Body of pancreas (tissue), 4 donors: Measurements from ENCODE around the gene FRMPD2. TPM values are rescaled to one million over a fixed set of nuclear protein-coding genes. Genes with fewer than 3 reads are reported as not detected.

Experiments
- ATAC-seq: fragments of 150-250 bp; one replicate; pipeline ENCODE4 v1.9.1; 2016
- DNase-seq, 4 donors: peaks; one replicate each; pipeline ENCODE4 v3.0.0-alpha.2; 2019
- H3K27ac ChIP-seq, 4 donors: fragments of 200-600 bp; sonication (generic); 1 replicate in 3 of 4; 2 replicates in 1 of 4; pipeline versions ENCODE4 v1.5.1 to v1.6.1; 2016 to 2019; ENCODE audit warnings: mild to moderate bottlenecking in 1 of 4, mixed read lengths in 1 of 4, moderate library complexity in 1 of 4
- H3K27me3 ChIP-seq, 2 donors: fragments of 200-600 bp; sonication (generic); one replicate each; pipeline ENCODE4 v1.6.0; 2016; ENCODE audit warnings: mild to moderate bottlenecking in 1 of 2
- H3K36me3 ChIP-seq, 2 donors: fragments of 200-600 bp; sonication (generic); replicated peaks in 1 of 2; 2 replicates each; pipeline ENCODE4 v1.5.1; 2016; ENCODE audit warnings: low read depth in 2 of 2; ENCODE audit not compliant: insufficient read depth in 1 of 2
- H3K4me1 ChIP-seq: fragments of 200-600 bp; sonication (generic); one replicate; pipeline ENCODE4 v1.6.0; 2016
- H3K4me3 ChIP-seq, 2 donors: fragments of 200-600 bp; sonication (generic); 1 replicate in 1 of 2; 2 replicates in 1 of 2; pipeline ENCODE4 v1.5.1; 2016 to 2019
- H3K9me3 ChIP-seq, 3 donors: fragments of 200-600 bp; sonication (generic); 1 replicate in 2 of 3; 2 replicates in 1 of 3; pipeline ENCODE4 v1.5.1; 2016
- POLR2A ChIP-seq, 3 donors: fragments of 450-650 bp; IDR thresholded peaks; one replicate each; pipeline ENCODE4 v1.6.1; 2016; ENCODE audit warnings: antibody characterized with exemption in 3 of 3, mild to moderate bottlenecking in 2 of 3
- WGBS, 2 donors: methylation state at CpG; one replicate each; pipeline ENCODE4 v1.1.5; 2017; 5-methylcytosine and 5-hydroxymethylcytosine counted together
- intact Hi-C: fragments of 100-400 bp; cut with DNase I; formaldehyde crosslinking; loops from one replicate; pipeline ENCODE4 v1.15.1; 2023
- total RNA-seq, 2 donors: library from RNA; depleted of rRNA; stranded (reverse); fragments of >200 nt; gene quantifications; one replicate each; pipeline ENCODE4 v1.1.0, GENCODE V29; 2016
- TF ChIP-seq, protein P1 (sequence below), 7 experiments: fragments of 450-650 bp in 4 of 7; fragments of 200-600 bp in 3 of 7; sonication (generic) in 3 of 7; IDR thresholded peaks; one replicate each; pipeline ENCODE4 v1.5.1; 2016 to 2019; ENCODE audit warnings: antibody characterized with exemption in 7 of 7

The FRMPD2 gene
- total RNA-seq, 2 donors from 2014 or later: not detected

DNA sequence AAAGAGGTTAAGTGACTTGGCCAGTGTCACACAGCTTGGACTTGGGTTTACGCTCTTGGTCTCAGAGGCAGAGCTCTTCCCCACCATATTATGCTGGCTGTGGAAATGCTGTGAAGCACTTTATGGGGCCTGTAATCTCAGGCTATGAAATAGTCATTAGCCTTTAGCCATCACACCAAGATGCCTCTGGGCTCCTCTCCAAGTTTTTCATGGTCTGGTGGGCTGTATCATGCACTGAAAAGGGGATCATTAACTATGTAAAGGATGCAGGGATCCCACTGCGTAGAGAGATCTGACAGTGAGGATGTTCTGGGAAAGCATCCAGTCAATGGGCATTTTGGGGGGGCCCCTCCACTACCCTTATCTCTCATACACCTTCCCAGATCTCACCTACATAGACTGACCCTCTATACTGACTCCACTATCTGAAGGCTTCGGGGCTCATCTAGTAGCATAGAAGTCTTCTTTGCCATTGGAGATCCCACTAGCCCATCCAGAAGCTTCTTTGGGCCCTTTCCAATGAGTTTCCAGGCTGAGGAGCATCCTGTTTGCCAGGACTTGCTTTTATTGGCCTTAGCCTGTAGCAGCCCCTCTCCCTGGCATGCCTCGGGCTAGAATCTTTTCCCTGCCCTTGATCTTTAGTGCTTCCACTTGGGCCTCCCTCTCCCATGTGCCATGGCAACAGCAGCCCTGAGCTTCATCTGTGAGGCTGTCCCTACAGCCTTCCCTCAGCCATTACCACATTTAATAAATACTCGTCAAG, 19.6 kb downstream of the FRMPD2 start:
- DNase-seq (no peak), ATAC-seq (no peak)
- 78 to 83% methylated on average over 5 of the region's 5 CpGs for WGBS, 2 donors
- H3K9me3 ChIP-seq: no peaks in the 10 kb centered on the region
- TF ChIP-seq POLR2A (IDR thresholded peaks at IDR 0.05): no peak
- TF ChIP-seq, protein P1, sequence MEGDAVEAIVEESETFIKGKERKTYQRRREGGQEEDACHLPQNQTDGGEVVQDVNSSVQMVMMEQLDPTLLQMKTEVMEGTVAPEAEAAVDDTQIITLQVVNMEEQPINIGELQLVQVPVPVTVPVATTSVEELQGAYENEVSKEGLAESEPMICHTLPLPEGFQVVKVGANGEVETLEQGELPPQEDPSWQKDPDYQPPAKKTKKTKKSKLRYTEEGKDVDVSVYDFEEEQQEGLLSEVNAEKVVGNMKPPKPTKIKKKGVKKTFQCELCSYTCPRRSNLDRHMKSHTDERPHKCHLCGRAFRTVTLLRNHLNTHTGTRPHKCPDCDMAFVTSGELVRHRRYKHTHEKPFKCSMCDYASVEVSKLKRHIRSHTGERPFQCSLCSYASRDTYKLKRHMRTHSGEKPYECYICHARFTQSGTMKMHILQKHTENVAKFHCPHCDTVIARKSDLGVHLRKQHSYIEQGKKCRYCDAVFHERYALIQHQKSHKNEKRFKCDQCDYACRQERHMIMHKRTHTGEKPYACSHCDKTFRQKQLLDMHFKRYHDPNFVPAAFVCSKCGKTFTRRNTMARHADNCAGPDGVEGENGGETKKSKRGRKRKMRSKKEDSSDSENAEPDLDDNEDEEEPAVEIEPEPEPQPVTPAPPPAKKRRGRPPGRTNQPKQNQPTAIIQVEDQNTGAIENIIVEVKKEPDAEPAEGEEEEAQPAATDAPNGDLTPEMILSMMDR (IDR thresholded peaks at IDR 0.05): no peak
- peaks cover 15% of the 10 kb centered on the region for H3K4me1 ChIP-seq
- no peak overlapping the region for H3K27ac ChIP-seq
- no peaks in the 10 kb centered on the region for H3K27me3 ChIP-seq
- intact Hi-C loops: no loop called here
- H3K36me3 ChIP-seq: no peaks in the 10 kb centered on the region
- H3K4me3 ChIP-seq: no peak overlapping the region

DNA sequence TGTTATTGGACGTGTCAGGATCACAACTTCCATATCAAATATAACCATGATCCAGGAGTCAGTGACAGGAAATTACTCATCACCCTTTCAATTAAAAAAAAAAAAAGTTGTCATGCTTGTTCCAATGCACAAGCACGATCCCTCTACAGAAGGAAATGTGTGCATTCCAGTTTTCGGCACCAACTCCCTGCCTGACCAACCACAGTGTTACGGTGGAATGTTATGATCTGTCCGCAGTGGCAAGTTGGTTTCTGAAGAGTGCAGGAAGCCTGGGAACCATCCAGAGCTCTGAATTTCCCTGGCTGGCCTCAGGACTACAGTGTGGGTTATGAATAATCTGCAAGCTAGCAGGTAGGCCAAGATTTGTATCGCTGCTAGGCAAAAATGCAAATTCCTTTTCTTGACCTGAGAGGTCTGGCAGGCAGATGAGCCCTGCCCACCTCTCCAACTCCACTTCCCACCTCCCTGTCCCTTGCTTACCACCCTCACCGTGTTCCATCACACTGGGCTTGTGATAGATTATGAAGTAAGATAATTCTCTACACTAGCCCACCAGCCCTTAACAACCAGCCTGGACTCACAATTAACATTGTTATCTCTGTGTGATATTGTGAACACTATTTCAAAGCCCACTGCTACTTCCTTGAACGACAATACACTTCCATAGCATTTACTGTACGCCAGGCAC, 20.4 kb downstream of the FRMPD2 start:
- DNase-seq (no peak), ATAC-seq (no peak)
- WGBS, 2 donors: 79 to 83% methylated on average over 9 of the region's 9 CpGs
- no peaks in the 10 kb centered on the region for H3K9me3 ChIP-seq
- no peaks in the 10 kb centered on the region for H3K27me3 ChIP-seq
- peaks cover 15% of the 10 kb centered on the region for H3K4me1 ChIP-seq
- H3K4me3 ChIP-seq: no peak overlapping the region
- intact Hi-C loops: no loop called here
- H3K27ac ChIP-seq: no peak overlapping the region
- no peaks in the 10 kb centered on the region for H3K36me3 ChIP-seq
- TF ChIP-seq, protein P1 (IDR thresholded peaks at IDR 0.05): no peak
- TF ChIP-seq POLR2A (IDR thresholded peaks at IDR 0.05): no peak

DNA sequence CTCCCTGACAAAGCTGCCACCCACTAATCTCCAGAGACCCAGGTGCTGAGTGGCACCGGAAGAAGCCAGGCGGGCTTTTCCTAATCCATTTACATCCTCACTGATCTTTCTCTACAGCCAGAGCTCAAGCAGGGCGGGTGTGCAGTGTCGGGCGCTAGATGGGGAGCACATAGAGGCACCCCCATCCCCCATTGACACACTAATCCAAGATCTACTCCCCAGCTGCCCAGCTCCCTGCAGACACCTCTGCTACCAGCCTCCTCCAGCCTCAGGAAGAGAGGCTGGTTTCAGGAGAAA, 22.2 kb downstream of the FRMPD2 start:
- DNase-seq (no peak), ATAC-seq (no peak)
- H3K27me3 ChIP-seq: no peaks in the 10 kb centered on the region
- no peaks in the 10 kb centered on the region for H3K9me3 ChIP-seq
- peak overlapping the region in 2 of 4 donors; percentile 12 to 37 for H3K27ac ChIP-seq
- H3K4me3 ChIP-seq: no peak overlapping the region
- intact Hi-C loops: no loop called here
- no peak for TF ChIP-seq POLR2A (IDR thresholded peaks at IDR 0.05)
- TF ChIP-seq, protein P1 (IDR thresholded peaks at IDR 0.05): no peak
- H3K4me1 ChIP-seq: peaks cover 15% of the 10 kb centered on the region
- H3K36me3 ChIP-seq: no peaks in the 10 kb centered on the region
- WGBS, 2 donors: 81 to 94% methylated on average over 3 to 5 of the region's 5 CpGs

DNA sequence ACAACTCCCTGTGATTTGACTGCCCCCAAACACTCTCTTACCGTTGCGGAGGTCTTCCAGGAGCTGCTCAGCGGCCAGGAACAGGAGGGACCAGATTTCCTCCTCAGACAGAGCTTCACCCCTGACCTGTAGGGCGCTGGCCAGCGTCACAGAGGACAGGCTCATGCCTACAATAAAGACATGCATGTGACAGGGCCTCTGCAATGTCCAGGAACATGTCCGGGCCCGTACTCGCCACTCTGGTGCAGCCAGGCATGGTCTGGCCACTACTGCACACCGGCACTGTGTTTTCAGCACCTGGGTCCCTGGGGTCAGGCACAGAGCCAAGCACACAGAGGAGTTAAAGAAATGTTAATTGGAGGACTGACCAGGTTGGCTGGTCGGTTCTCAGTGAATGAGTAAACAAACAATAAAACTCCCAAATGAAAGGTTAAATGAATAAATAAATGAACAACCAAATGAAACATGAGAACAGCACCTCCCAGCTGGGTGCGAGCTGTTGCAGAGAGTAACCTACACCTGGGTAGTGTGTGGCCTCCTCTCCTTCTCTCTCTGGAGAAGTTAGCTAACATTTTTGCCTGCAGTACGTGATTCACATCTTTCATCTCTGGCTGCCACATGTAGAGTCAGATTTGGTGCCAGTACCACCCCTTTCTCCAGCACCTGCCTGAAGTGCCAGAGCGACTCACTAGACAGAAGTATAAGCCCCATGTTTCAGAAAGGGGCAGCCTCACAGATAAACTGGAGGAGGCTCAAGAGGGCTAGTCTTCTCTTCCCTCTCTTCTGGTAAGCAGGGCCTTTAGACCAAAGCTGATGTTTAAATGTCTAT, 22.8 kb downstream of the FRMPD2 start:
- intact Hi-C loops: no loop called here
- Histone ChIP-seq H3K36me3 (no peaks in the 10 kb centered on the region), H3K4me1 (peaks cover 15% of the 10 kb centered on the region), H3K27ac (peak overlapping the region in 2 of 4 donors; percentile 12 to 37), H3K4me3 (no peak overlapping the region), H3K9me3 (no peaks in the 10 kb centered on the region), H3K27me3 (no peaks in the 10 kb centered on the region)
- TF ChIP-seq POLR2A (IDR thresholded peaks at IDR 0.05): no peak
- TF ChIP-seq, protein P1 (IDR thresholded peaks at IDR 0.05): no peak
- WGBS, 2 donors: 34 to 48% methylated on average over 9 to 13 of the region's 13 CpGs
- DNase-seq (peak; percentile 27 to 55 (median 40)), ATAC-seq (peak; percentile 58)
